ENCODE results near the gene PSENEN.
"Not testable (repeated sequence)": the region's sequence is repeated elsewhere in the genome, so short reads cannot be mapped to it uniquely, and the experiment has no call there.

PSENEN gene

GRCh38 chr19:35789978-35790944, 44.8 kb downstream of the PSENEN start:
- DNase-seq (ENCODE audit: extremely low read depth, low read depth) = no peak
- TF ChIP-seq CTCF (IDR thresholded peaks at IDR 0.05; ENCODE audit: low read depth, low read length) = no peak

DNA sequence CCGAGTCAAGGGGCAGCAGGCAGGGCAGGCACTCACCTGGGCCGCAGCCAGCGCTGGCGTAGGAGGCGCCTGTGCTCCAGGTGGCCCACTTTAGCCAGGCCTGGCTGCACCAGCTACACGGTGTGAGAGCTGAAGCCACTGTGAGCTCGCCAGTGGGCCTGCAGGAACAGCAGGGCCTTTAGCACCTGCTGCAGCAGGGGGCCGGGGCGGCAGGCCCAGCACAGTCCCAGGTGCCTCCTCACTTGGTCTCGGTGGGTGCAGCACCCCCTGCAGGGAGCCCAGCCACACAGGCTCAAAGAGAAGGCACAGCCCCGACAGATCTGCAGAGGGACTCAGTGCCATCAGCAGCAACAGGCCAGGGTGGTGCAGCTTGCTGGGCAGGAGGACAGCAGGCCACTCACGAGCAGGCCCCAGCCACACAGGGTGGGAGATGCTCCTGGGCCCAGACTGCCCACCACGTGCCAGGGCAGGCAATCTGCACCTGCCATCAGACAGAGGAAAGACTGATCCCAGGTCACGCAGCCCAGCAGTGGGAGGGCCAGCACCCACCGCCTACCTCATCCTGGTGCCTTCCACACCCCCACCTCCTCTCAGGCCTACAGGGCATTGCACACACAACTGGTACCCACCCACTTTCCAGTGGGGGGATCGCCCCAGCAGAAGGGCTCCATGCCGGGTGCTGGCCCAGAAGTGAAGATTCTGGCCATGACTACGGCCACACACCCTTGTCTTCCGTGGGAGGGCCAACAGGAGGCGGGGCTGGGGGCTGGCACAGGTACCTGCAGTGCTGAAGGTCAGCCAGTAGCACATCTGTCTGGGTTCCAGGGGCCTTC, 45.7 kb downstream of the PSENEN start:
- no peak for DNase-seq (ENCODE audit: extremely low read depth, low read depth)
- no peak for TF ChIP-seq CTCF (IDR thresholded peaks at IDR 0.05; ENCODE audit: low read depth, low read length)

DNA sequence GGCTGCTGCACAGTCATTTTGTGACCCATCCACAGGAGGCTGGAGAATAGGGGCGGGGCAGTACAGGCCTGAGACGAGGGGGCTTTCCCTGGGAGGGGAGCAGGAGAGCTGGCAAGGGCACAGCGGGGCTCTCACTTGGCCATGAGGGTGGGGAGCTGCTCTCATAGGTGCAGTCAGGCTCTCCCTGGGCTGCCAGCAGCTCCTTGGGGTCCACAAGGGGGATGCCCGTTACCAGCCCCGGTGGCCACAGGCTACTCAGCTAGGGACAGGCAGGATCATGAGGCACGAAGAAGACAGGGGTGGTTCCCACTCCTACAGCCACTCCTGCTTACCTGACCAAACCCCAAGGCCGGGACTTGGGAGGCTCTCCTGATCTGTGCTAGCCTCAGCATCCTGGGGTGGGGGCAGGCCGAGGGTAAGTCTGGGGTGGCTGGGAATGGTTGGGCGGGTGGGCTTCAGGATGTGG, 46.4 kb downstream of the PSENEN start:
- no peak for DNase-seq (ENCODE audit: extremely low read depth, low read depth)
- no peak for TF ChIP-seq CTCF (IDR thresholded peaks at IDR 0.05; ENCODE audit: low read depth, low read length)

DNA sequence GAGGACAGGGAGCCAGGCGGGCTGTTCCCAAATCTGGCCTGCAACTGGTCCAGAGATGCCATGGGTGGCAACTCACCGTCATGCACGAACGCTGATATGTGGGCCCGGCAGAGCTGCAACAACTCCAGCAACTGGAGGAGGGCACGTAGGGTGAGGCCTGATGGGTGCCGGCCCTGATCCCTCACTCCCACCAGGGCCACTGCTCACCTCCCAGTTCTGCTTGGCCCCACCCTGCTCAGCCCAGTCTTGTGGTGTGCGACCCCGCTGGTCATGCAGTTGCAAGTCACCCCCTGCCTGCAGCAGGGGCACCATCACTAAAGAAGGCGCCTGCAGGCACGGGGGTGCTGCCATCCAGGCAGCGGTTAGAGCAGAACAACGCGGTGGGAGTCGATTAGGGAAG, 46.9 kb downstream of the PSENEN start:
- DNase-seq (ENCODE audit: extremely low read depth, low read depth) = no peak
- TF ChIP-seq CTCF (IDR thresholded peaks at IDR 0.05; ENCODE audit: low read depth, low read length) = no peak

GRCh38 chr19:35792888-35793287, 47.4 kb downstream of the PSENEN start:
- DNase-seq (ENCODE audit: extremely low read depth, low read depth) = no peak
- no peak for TF ChIP-seq CTCF (IDR thresholded peaks at IDR 0.05; ENCODE audit: low read depth, low read length)

DNA sequence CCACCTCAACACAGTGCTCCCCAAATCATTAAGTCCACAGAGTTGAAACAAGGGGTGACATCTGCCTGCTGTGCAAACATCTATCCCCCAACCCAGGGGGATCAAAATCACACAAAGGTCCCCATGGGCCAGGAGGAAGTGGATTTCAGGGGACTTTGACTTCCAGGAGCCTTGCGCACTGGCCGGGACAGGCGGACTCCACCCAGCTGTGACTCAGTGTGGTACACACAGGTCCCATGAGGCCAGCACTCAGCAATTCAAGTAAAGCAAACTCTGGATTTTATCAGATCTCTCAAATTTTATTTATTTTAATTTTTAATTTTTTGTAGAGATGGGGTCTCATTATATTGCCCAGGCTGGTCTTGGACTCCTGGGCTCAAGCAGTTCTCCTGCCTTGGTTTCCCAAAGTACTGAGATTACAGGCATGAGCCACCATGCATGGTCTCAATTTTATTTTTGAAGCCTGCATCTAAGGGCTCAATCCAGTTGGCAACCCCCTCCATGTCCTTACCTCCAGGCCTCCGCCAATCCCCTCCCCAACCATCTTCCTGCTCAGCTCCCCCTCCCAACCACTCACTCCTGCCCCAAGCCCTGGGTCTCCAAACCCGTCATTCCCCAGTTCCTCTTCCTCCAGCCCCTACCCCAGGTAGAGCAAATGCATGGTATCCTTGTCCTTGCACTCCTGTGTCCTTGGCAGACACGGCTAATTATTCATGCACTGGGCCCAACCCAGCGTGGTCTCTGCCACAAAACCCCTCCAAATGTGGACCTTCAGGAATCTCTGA, 48.1 kb downstream of the PSENEN start:
- no peak for DNase-seq (ENCODE audit: extremely low read depth, low read depth)
- no peak for TF ChIP-seq CTCF (IDR thresholded peaks at IDR 0.05; ENCODE audit: low read depth, low read length)

DNA sequence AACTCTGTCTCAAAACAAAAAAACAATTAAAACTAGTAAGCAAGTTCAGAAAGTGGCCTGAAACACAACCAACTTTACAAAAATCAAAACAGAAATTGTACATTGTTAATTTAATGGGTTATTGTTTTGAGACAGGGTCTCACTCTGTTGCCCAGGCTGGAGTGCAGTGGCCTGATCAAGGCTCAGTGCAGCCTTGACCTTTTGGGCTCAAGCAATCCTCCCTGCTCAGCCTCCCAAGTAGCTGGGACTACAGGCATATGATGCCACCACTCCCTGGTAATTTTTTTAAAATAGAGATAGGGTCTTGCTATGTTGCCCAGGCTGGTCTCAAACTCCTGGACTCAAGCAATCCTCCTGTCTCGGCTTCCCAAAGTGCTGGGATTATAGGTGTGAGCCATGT, 50.1 kb downstream of the PSENEN start:
- not testable (repeated sequence) for DNase-seq (ENCODE audit: extremely low read depth, low read depth)
